CD4-positive, alpha-beta memory T cell (primary cell): ENCODE measurements around the gene SLC47A2. TPM values are rescaled to one million over a fixed set of nuclear protein-coding genes. Genes with fewer than 3 reads are reported as not detected.

ENCODE experiments used
- CTCF ChIA-PET: fragments of 350-600 bp; sonication (Branson Sonifier 250); formaldehyde crosslinking; loops from one replicate; lab custom pipeline; 2021; ENCODE audit warnings: inconsistent platforms; ENCODE audit not compliant: partially characterized antibody; lab: Charles Lee
- POLR2A ChIA-PET: fragments of 350-600 bp; sonication (Branson Sonifier 250); formaldehyde crosslinking; loops from one replicate; lab custom pipeline; 2021; ENCODE audit not compliant: partially characterized antibody; lab: Charles Lee
- DNase-seq, 5 donors: peaks; one replicate each; pipeline versions ENCODE4 v3.0.0 to v3.0.0-alpha.2; 2020 to 2022; ENCODE audit warnings: mixed read lengths in 1 of 5
- H3K27ac ChIP-seq: one replicate; pipeline ENCODE4 v1.7.0; 2013; ENCODE audit warnings: low read depth, low read length
- H3K27me3 ChIP-seq: 2 replicates; pipeline ENCODE4 v1.7.0; 2013; ENCODE audit warnings: mild to moderate bottlenecking, low read length, moderate library complexity; ENCODE audit not compliant: insufficient read depth
- H3K36me3 ChIP-seq: 2 replicates; pipeline ENCODE4 v1.7.0; 2013; ENCODE audit warnings: mild to moderate bottlenecking, low read length, moderate library complexity; ENCODE audit not compliant: insufficient read depth
- H3K4me1 ChIP-seq: 2 replicates; pipeline ENCODE4 v1.7.0; 2013; ENCODE audit warnings: mild to moderate bottlenecking, low read length, moderate library complexity; ENCODE audit not compliant: insufficient read depth
- H3K4me3 ChIP-seq, 2 donors: one replicate each; pipeline ENCODE4 v1.7.0; 2013; ENCODE audit warnings: low read length in 2 of 2, mild to moderate bottlenecking in 1 of 2
- H3K9me3 ChIP-seq, 2 donors: one replicate each; pipeline ENCODE4 v1.7.0; 2013; ENCODE audit warnings: low read length in 2 of 2, control low read depth in 1 of 2; ENCODE audit not compliant: control insufficient read depth in 1 of 2
- H3K27ac Mint-ChIP-seq, 7 donors: one replicate each; pipeline ENCODE4 v1.8.0; 2020 to 2021; ENCODE audit warnings: mixed read lengths in 7 of 7, mild to moderate bottlenecking in 6 of 7, inconsistent platforms in 3 of 7, moderate library complexity in 3 of 7
- H3K27me3 Mint-ChIP-seq, 2 donors: one replicate each; pipeline ENCODE4 v1.8.0; 2020 to 2021; ENCODE audit warnings: mixed read lengths in 2 of 2
- H3K36me3 Mint-ChIP-seq, 2 donors: one replicate each; pipeline ENCODE4 v1.8.0; 2020 to 2021; ENCODE audit warnings: mixed read lengths in 2 of 2, inconsistent platforms in 1 of 2, mild to moderate bottlenecking in 1 of 2
- H3K4me1 Mint-ChIP-seq, 4 donors: one replicate each; pipeline ENCODE4 v1.8.0; 2020 to 2021; ENCODE audit warnings: mixed read lengths in 4 of 4, mild to moderate bottlenecking in 1 of 4
- H3K4me3 Mint-ChIP-seq, 8 donors: one replicate each; pipeline ENCODE4 v1.8.0; 2020 to 2021; ENCODE audit warnings: mixed read lengths in 8 of 8, mild to moderate bottlenecking in 7 of 8, moderate library complexity in 6 of 8, inconsistent platforms in 3 of 8
- H3K9me3 Mint-ChIP-seq, 8 donors: one replicate each; pipeline ENCODE4 v1.8.0; 2020 to 2021; ENCODE audit warnings: mixed read lengths in 8 of 8, mild to moderate bottlenecking in 5 of 8, inconsistent platforms in 3 of 8, moderate library complexity in 1 of 8
- intact Hi-C: fragments of 100-400 bp; cut with micrococcal nuclease; formaldehyde crosslinking; loops from one replicate; pipeline ENCODE4 v1.15.1; 2023
- polyA plus RNA-seq, 2 donors: library from polyadenylated mRNA; unstranded; fragments of 300-500 nt; fragmentation: Illumina TruSeq; gene quantifications; one replicate each; pipeline ENCODE4 v1.2.3, GENCODE V29; 2021
- total RNA-seq, 2 experiments: library from RNA; stranded (reverse); gene quantifications; one replicate each; pipeline ENCODE4 v1.2.3, GENCODE V29; 2021

Gene SLC47A2
- total and polyA plus RNA-seq, 4 experiments from 2014 or later = not detected

DNA sequence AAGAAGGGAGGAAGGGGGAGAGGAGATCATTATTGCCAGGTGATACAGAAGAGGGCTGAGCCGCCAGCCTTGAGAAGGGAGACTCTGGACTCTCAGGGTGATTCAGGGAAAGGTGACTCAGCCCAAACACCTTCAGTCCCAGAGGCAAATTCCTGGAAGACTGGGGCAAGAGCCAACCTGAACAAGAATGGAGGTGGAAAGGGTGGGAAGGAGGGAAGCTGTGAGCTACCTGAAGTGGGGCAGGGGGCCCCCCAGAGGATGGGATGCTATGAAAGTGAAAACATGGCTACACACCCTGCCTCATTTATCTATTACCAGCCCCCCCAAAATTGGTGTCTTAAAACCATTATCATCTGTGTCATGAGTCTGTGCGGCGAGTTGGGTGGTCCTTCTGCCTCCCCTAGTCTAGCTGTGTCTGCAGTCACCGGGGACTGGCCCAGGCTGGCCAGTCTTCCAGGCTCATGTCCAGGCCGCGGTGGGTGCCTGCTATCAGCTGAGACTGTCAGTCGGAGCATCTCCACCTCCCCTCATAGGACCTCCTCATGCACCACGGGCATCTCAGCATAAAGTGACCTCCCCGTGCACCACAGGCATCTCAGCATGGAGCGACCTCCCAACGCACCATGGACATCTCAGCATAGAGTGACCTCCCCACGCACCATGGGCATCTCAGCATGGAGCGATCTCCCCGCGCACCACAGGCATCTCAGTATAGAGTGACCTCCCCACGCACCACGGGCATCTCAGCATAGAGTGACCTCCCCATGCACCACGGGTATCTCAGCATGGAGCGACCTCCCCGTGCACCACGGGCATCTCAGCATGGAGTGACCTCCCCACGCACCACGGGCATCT, 3.2 kb upstream of the SLC47A2 start:
- Histone ChIP-seq H3K4me3 (no peak overlapping the region), H3K27ac (no peak overlapping the region), H3K27me3 (no peaks in the 10 kb centered on the region), H3K4me1 (peaks cover 9% of the 10 kb centered on the region), H3K9me3 (no peaks in the 10 kb centered on the region), H3K36me3 (no peaks in the 10 kb centered on the region)
- H3K36me3 Mint-ChIP-seq = no peaks in the 10 kb centered on the region
- ChIA-PET POLR2A (no interaction called here), CTCF (interaction anchor here (1.3 to 1.5 kb wide), 2 partner anchors 42 to 72 kb away, joined by 3 read pairs; no protein-coding TSS in a partner anchor)
- DNase-seq = no peak
- intact Hi-C loops = no loop called here
- H3K4me3 Mint-ChIP-seq = no peak overlapping the region
- peaks cover 0 to 3% (median 0%) of the 10 kb centered on the region in 8 donors for H3K9me3 Mint-ChIP-seq
- no peaks in the 10 kb centered on the region for H3K27me3 Mint-ChIP-seq
- H3K4me1 Mint-ChIP-seq = peaks cover 4 to 13% (median 9%) of the 10 kb centered on the region in 4 donors
- peak overlapping the region in 4 of 7 donors; percentile 1 to 83 (median 65) for H3K27ac Mint-ChIP-seq

DNA sequence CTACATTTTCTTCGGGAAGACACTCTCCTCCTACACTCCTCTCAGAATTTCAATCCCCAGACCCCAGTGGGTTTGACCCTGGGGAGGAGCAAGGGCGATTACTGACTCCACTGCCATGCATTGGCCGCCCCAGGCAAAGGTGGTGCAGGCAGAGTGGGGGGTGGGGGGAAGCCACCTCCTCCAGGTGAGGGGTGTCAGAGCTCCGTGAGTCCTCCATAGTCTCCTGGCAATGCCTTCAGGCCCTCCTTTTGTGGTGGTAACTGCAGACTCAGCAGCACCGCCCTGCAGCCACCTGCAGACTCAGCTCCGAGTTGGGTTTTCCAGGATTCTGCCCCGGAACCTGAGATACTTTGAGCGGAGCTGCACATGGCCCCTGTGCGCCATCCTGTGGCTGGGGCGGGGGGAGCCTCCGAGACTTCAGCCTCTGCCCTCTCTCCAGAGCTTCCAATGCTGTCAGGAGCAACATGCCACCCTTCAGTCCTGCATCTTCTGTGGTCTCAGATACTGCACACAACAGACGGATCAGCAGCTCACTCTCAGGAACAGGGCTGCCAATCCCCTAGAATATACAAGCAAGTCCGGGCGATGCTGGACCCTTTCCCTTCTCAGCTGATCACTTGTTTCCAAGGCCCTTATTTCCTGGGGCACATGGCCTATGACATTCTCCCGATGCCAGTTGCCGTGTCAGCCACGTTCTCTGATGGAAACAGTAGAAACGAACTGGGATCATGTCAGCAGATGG, 2.4 kb upstream of the SLC47A2 start:
- no peaks in the 10 kb centered on the region for H3K9me3 ChIP-seq
- CTCF ChIA-PET = interaction anchor here (1.3 to 1.5 kb wide), 3 partner anchors 26 to 71 kb away, joined by 3 read pairs; no protein-coding TSS in a partner anchor
- H3K27ac ChIP-seq = no peak overlapping the region
- peaks cover 1% of the 10 kb centered on the region for H3K4me1 ChIP-seq
- peaks cover under 1 to 6% (median 2%) of the 10 kb centered on the region in 4 donors for H3K4me1 Mint-ChIP-seq
- intact Hi-C loops = no loop called here
- H3K27me3 Mint-ChIP-seq = no peaks in the 10 kb centered on the region
- POLR2A ChIA-PET = no interaction called here
- no peaks in the 10 kb centered on the region for H3K36me3 ChIP-seq
- H3K4me3 Mint-ChIP-seq = no peak overlapping the region
- H3K4me3 ChIP-seq = no peak overlapping the region
- H3K27me3 ChIP-seq = no peaks in the 10 kb centered on the region
- H3K27ac Mint-ChIP-seq = no peak overlapping the region
- peaks cover 0 to 3% (median 0%) of the 10 kb centered on the region in 8 donors for H3K9me3 Mint-ChIP-seq
- no peak for DNase-seq
- no peaks in the 10 kb centered on the region for H3K36me3 Mint-ChIP-seq

DNA sequence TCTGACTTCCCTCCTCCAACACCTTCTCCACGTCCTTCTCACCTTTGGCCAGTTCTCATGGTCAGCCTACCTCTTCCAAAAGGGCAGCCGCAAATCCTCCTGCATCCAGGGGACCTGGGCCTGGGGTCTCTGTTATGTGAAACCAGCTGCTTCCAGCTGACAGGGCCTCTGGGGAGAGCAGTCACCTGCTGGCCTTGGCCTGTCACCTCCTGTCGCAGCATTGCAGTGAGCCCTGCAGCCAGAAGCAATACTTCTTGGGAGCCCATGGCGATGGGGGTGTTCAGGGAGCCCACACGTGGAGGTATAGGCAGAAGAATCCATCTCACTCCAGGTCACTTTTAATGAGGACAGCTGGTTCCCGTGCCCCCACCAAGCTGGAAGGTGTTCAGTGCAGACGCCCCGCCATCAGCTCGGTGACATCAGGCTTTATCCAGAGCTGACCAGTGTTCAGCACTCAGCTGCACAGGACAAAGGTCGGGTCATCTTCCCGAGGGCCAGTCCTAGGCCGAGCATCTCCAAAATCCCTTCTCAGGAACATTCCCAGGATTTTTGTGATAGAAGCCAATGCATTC, 1.7 kb upstream of the SLC47A2 start:
- Histone ChIP-seq H3K4me1 (no peaks in the 10 kb centered on the region), H3K27ac (no peak overlapping the region)

DNA sequence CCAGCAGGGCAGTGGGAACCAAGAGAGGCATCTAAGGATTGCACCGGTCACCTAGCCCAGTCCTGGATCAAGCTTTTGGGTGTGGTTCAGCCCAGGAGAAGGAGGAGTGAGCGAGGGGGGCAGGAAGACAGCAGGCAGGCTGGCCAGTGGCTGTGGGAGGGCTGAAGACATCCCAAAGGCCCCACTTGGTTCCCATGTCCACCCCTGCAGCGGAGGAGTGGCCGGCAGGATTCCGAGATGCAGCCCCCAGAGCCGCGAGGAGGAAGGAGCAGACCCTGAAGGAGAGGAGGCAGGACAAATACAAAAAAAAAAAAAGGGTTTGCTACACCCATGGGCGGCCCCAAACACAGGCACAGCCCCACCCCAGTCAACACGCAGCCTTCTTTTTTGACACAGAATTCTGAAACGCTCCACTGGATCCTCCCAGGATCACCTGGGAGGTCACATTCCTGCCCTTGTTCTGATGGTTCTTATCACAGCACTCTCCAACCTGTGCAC, 1.1 kb upstream of the SLC47A2 start:
- H3K36me3 Mint-ChIP-seq = no peaks in the 10 kb centered on the region
- no peaks in the 10 kb centered on the region for H3K27me3 ChIP-seq
- peak overlapping the region in 2 of 7 donors; percentile 6 to 30 for H3K27ac Mint-ChIP-seq
- H3K4me1 ChIP-seq = no peaks in the 10 kb centered on the region
- H3K36me3 ChIP-seq = no peaks in the 10 kb centered on the region
- no peak overlapping the region for H3K27ac ChIP-seq
- DNase-seq = no peak
- POLR2A ChIA-PET = no interaction called here
- peaks cover 0 to 4% (median 0%) of the 10 kb centered on the region in 4 donors for H3K4me1 Mint-ChIP-seq
- H3K9me3 Mint-ChIP-seq = peaks cover 0 to 3% (median 0%) of the 10 kb centered on the region in 8 donors
- no peak overlapping the region for H3K4me3 ChIP-seq
- intact Hi-C loops = no loop called here
- CTCF ChIA-PET = interaction anchor here (1.3 kb wide), 1 partner anchor 27 kb away, joined by 3 read pairs; no protein-coding TSS in a partner anchor
- H3K4me3 Mint-ChIP-seq = no peak overlapping the region
- peaks cover 0 to 1% of the 10 kb centered on the region in 2 donors for H3K27me3 Mint-ChIP-seq
- no peaks in the 10 kb centered on the region for H3K9me3 ChIP-seq

More for the DNA sequence above, 1.7 kb upstream of the SLC47A2 start:
- H3K27ac Mint-ChIP-seq = peak overlapping the region in 1 of 7 donors; percentile 6
- H3K4me3 ChIP-seq = no peak overlapping the region
- POLR2A ChIA-PET = no interaction called here
- no peaks in the 10 kb centered on the region for H3K9me3 ChIP-seq
- no peak for DNase-seq
- peaks cover 0 to 1% of the 10 kb centered on the region in 2 donors for H3K27me3 Mint-ChIP-seq
- no peaks in the 10 kb centered on the region for H3K27me3 ChIP-seq
- CTCF ChIA-PET = interaction anchor here (1.3 to 1.5 kb wide), 3 partner anchors 27 to 70 kb away, joined by 3 read pairs; no protein-coding TSS in a partner anchor
- H3K36me3 Mint-ChIP-seq = no peaks in the 10 kb centered on the region
- no peak overlapping the region for H3K4me3 Mint-ChIP-seq
- H3K4me1 Mint-ChIP-seq = peaks cover 0 to 4% (median under 1%) of the 10 kb centered on the region in 4 donors
- intact Hi-C loops = no loop called here
- no peaks in the 10 kb centered on the region for H3K36me3 ChIP-seq
- peaks cover 0 to 3% (median 0%) of the 10 kb centered on the region in 8 donors for H3K9me3 Mint-ChIP-seq

DNA sequence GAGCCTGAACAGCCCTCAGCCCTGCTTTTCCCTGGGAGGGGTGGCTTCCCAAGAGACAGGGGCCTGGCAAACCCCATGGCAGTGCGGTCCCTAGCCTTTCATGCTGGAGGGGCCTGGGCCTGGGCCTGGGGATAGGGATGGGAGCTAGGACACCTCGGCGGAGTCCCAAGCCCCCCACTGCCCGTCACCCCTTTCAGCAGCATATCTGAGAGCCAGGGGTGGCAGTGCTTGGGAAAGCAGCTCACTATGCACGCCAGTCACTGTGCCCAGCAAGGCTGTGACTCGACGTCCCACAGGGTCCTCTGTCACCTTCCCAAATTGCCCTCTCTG, 612 bp upstream of the SLC47A2 start:
- no peak overlapping the region for H3K4me3 Mint-ChIP-seq
- H3K9me3 Mint-ChIP-seq = no peaks in the 10 kb centered on the region
- ChIA-PET POLR2A (no interaction called here), CTCF (no interaction called here)
- Histone ChIP-seq H3K4me1 (no peaks in the 10 kb centered on the region), H3K36me3 (no peaks in the 10 kb centered on the region), H3K4me3 (no peak overlapping the region), H3K9me3 (no peaks in the 10 kb centered on the region), H3K27me3 (no peaks in the 10 kb centered on the region), H3K27ac (no peak overlapping the region)
- no peak for DNase-seq
- intact Hi-C loops = no loop called here
- H3K4me1 Mint-ChIP-seq = no peaks in the 10 kb centered on the region
- H3K27me3 Mint-ChIP-seq = peaks cover 0 to 1% of the 10 kb centered on the region in 2 donors
- H3K27ac Mint-ChIP-seq = no peak overlapping the region
- no peaks in the 10 kb centered on the region for H3K36me3 Mint-ChIP-seq

DNA sequence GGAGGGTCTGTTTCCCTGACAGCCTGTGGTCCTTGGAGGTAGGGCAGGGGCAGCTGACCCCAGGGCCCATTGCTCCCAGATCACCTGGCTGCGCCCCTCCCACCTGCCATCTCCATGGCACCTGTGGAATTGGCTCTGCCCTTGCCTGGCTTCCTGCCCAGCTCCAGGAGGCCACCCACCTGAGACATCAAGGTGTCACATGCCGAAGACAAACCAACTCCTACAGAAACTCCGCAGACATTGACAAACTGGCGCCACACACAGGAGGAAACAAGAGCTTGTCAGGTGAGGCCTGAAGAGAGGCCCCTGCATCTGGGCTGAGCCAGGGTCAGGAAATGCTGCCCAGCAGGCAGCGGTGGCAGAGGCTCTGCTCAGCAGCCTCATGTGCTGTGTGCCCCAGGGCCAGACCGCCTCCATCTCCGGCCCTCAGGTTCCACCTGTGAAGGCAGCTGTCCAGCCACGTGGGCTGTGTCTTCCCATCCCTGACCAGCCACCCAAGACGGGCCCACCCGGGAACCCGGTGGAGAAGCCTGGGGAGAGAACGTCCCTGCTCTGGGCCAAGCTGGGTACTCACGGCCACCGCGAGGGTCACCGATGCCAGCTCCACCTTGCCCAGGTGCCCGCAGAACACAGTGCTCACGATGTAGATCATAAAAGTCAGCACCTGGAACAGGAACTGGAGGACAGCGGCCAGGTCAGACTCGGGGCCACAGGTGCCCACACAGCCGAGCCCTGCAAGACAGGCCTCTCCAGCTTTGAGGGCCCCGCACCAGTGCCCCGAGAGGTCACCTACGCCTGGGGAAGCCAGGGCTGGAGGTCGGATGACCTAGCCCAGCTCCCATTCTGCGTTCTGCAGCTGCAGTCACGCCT, 1.6 kb downstream of the SLC47A2 start:
- Histone ChIP-seq H3K4me3 (no peak overlapping the region), H3K27ac (no peak overlapping the region), H3K9me3 (no peaks in the 10 kb centered on the region), H3K36me3 (no peaks in the 10 kb centered on the region), H3K27me3 (no peaks in the 10 kb centered on the region), H3K4me1 (no peaks in the 10 kb centered on the region)
- H3K36me3 Mint-ChIP-seq = no peaks in the 10 kb centered on the region
- peaks cover 0 to 1% of the 10 kb centered on the region in 2 donors for H3K27me3 Mint-ChIP-seq
- intact Hi-C loops = no loop called here
- DNase-seq = no peak
- POLR2A ChIA-PET = no interaction called here
- H3K4me1 Mint-ChIP-seq = no peaks in the 10 kb centered on the region
- CTCF ChIA-PET = no interaction called here
- H3K4me3 Mint-ChIP-seq = no peak overlapping the region
- no peaks in the 10 kb centered on the region for H3K9me3 Mint-ChIP-seq
- peak overlapping the region in 2 of 7 donors; percentile 3 to 41 for H3K27ac Mint-ChIP-seq
